Prostate gland (tissue), 2 donors: ENCODE measurements around the gene SLC35G4.

Experiments used
- CTCF ChIP-seq, 4 experiments: fragments of 200-600 bp in 2 of 4; fragments of 450-650 bp in 2 of 4; sonication (generic) in 2 of 4; IDR thresholded peaks; 1 replicate in 3 of 4; 2 replicates in 1 of 4; pipeline ENCODE4 v1.5.1; 2016 to 2019; ENCODE audit warnings: antibody characterized with exemption in 4 of 4, mild to moderate bottlenecking in 2 of 4, moderate library complexity in 2 of 4
- POLR2A ChIP-seq: fragments of 450-650 bp; IDR thresholded peaks from one replicate; pipeline ENCODE4 v1.6.1; 2016; ENCODE audit warnings: antibody characterized with exemption, mild to moderate bottlenecking
- POLR2AphosphoS5 ChIP-seq: sonication (generic); formaldehyde crosslinking; IDR thresholded peaks from one replicate; pipeline ENCODE4 v1.6.1; 2017; ENCODE audit warnings: antibody characterized with exemption

- TF ChIP-seq CTCF (IDR thresholded peaks at IDR 0.05) = no peak
- TF ChIP-seq POLR2AphosphoS5 = no peak
- no peak for TF ChIP-seq POLR2A
Measured at GRCh38 chr18:11587432-11587831, 22.0 kb upstream of the SLC35G4 start.
